Liver (tissue), 9 donors: Measurements from ENCODE around the gene ZNF287. TPM values are rescaled to one million over a fixed set of nuclear protein-coding genes. Genes with fewer than 3 reads are reported as not detected.

ENCODE experiments used
- DNase-seq: peaks from one replicate; pipeline ENCODE4 v3.0.0-alpha.2; 2017; ENCODE audit warnings: low spot score
- H3K27ac ChIP-seq, 2 donors: one replicate each; pipeline ENCODE4 v1.7.0; 2013; ENCODE audit warnings: inconsistent platforms in 2 of 2, low read length in 2 of 2, control low read depth in 1 of 2, low read depth in 1 of 2, mild to moderate bottlenecking in 1 of 2
- H3K27me3 ChIP-seq, 4 donors: one replicate each; pipeline versions ENCODE4 v1.6.1 to v1.7.0; 2013; ENCODE audit warnings: low read length in 3 of 4, inconsistent platforms in 1 of 4, mild to moderate bottlenecking in 1 of 4, moderate library complexity in 1 of 4; ENCODE audit not compliant: control insufficient read depth in 4 of 4, insufficient read depth in 4 of 4
- H3K36me3 ChIP-seq, 4 donors: one replicate each; pipeline versions ENCODE4 v1.6.1 to v1.7.0; 2013; ENCODE audit warnings: low read length in 3 of 4, mild to moderate bottlenecking in 3 of 4, low read depth in 1 of 4, moderate library complexity in 1 of 4; ENCODE audit not compliant: control insufficient read depth in 4 of 4, insufficient read depth in 3 of 4
- H3K4me1 ChIP-seq, 4 donors: one replicate each; pipeline versions ENCODE4 v1.6.1 to v1.7.0; 2013; ENCODE audit warnings: low read length in 3 of 4, mild to moderate bottlenecking in 3 of 4, moderate library complexity in 1 of 4; ENCODE audit not compliant: control insufficient read depth in 4 of 4, insufficient read depth in 4 of 4
- H3K4me3 ChIP-seq, 3 donors: one replicate each; pipeline versions ENCODE4 v1.6.1 to v1.7.0; 2013; ENCODE audit warnings: low read length in 3 of 3, control low read depth in 1 of 3, low read depth in 1 of 3, mild to moderate bottlenecking in 1 of 3
- H3K9ac ChIP-seq, 2 donors: one replicate each; pipeline ENCODE4 v1.7.0; 2013; ENCODE audit warnings: low read length in 2 of 2, mild to moderate bottlenecking in 2 of 2, moderate library complexity in 2 of 2, control low read depth in 1 of 2, low read depth in 1 of 2
- H3K9me3 ChIP-seq, 4 donors: one replicate each; pipeline versions ENCODE4 v1.6.1 to v1.7.0; 2013; ENCODE audit warnings: low read length in 3 of 4; ENCODE audit not compliant: control insufficient read depth in 4 of 4
- ATF3 ChIP-seq: IDR thresholded peaks from 2 replicates; pipeline ENCODE4 v1.6.1; 2016; ENCODE audit warnings: antibody characterized with exemption
- CTCF ChIP-seq: fragments of 150-350 bp; IDR thresholded peaks from 2 replicates; pipeline ENCODE4 v1.5.1; 2017; ENCODE audit warnings: improper control_type of control experiment, low read depth, low read length; ENCODE audit not compliant: missing input control
- EGR1 ChIP-seq, 2 donors: IDR thresholded peaks; 2 replicates each; pipeline ENCODE4 v1.6.1; 2016 to 2018; ENCODE audit warnings: antibody characterized with exemption in 2 of 2, low read depth in 2 of 2
- FOXA1 ChIP-seq: IDR thresholded peaks from 2 replicates; pipeline ENCODE4 v1.6.1; 2016; ENCODE audit warnings: antibody characterized with exemption
- FOXA2 ChIP-seq: IDR thresholded peaks from 2 replicates; pipeline ENCODE4 v1.6.1; 2016; ENCODE audit warnings: antibody characterized with exemption
- GABPA ChIP-seq, 2 donors: IDR thresholded peaks in 1 of 2; conservative IDR thresholded peaks in 1 of 2; 2 replicates each; pipeline ENCODE4 v1.6.1; 2016; ENCODE audit warnings: antibody characterized with exemption in 2 of 2, mild to moderate bottlenecking in 1 of 2, moderate library complexity in 1 of 2
- HNF4A ChIP-seq, 2 donors: conservative IDR thresholded peaks; 2 replicates each; pipeline ENCODE4 v1.6.1; 2016; ENCODE audit warnings: antibody characterized with exemption in 2 of 2, mild to moderate bottlenecking in 2 of 2
- HNF4G ChIP-seq: IDR thresholded peaks from 2 replicates; pipeline ENCODE4 v1.6.1; 2016; ENCODE audit warnings: antibody characterized with exemption
- JUND ChIP-seq, 2 donors: IDR thresholded peaks; 2 replicates each; pipeline ENCODE4 v1.6.1; 2016; ENCODE audit warnings: antibody characterized with exemption in 2 of 2
- MAX ChIP-seq: IDR thresholded peaks from 2 replicates; pipeline ENCODE4 v1.6.1; 2016; ENCODE audit warnings: antibody characterized with exemption
- NR2F2 ChIP-seq: IDR thresholded peaks from 2 replicates; pipeline ENCODE4 v1.6.1; 2016; ENCODE audit warnings: antibody characterized with exemption
- RAD21 ChIP-seq, 2 donors: IDR thresholded peaks; 2 replicates each; pipeline ENCODE4 v1.6.1; 2016; ENCODE audit warnings: antibody characterized with exemption in 2 of 2, mild to moderate bottlenecking in 2 of 2
- REST ChIP-seq: IDR thresholded peaks from 2 replicates; pipeline ENCODE4 v1.6.1; 2016; ENCODE audit warnings: antibody characterized with exemption, mild to moderate bottlenecking
- RXRA ChIP-seq, 2 donors: IDR thresholded peaks; 2 replicates each; pipeline ENCODE4 v1.6.1; 2017 to 2018; ENCODE audit warnings: antibody characterized with exemption in 2 of 2, mild to moderate bottlenecking in 1 of 2
- SP1 ChIP-seq: IDR thresholded peaks from 2 replicates; pipeline ENCODE4 v1.6.1; 2018; ENCODE audit warnings: antibody characterized with exemption, mild to moderate bottlenecking
- TAF1 ChIP-seq: conservative IDR thresholded peaks from 2 replicates; pipeline ENCODE4 v1.6.1; 2016; ENCODE audit warnings: antibody characterized with exemption, mild to moderate bottlenecking
- YY1 ChIP-seq: IDR thresholded peaks from 2 replicates; pipeline ENCODE4 v1.6.1; 2016; ENCODE audit warnings: antibody characterized with exemption, mild to moderate bottlenecking
- ZBTB33 ChIP-seq: IDR thresholded peaks from 2 replicates; pipeline ENCODE4 v1.6.1; 2016; ENCODE audit warnings: antibody characterized with exemption
- WGBS: extraction: QIAGEN DNeasy Blood & Tissue Kit; methylation state at CpG from one replicate; pipeline ENCODE4 v1.1.7; 2013; 5-methylcytosine and 5-hydroxymethylcytosine counted together
- polyA plus RNA-seq, 2 donors: library from polyadenylated mRNA; stranded (reverse) in 1 of 2; unstranded in 1 of 2; fragments of 200-250 nt in 1 of 2; fragments of >200 nt in 1 of 2; fragmentation: Nextera tagmentation in 1 of 2; extraction: Ambion mirVana in 1 of 2; gene quantifications; one replicate each; pipeline versions ENCODE4 v1.2.1 to v1.2.3, GENCODE V29; 2013 to 2015
- total RNA-seq, 2 donors: library from RNA; depleted of rRNA; stranded (reverse); fragments of >200 nt; gene quantifications; one replicate each; pipeline ENCODE4 v1.2.3, GENCODE V29; 2014
- donor health status: healthy.
- donor health status: healthy.
- donor health status: healthy.
- donor health status: healthy.
- donor health status: healthy.

ZNF287 gene
- total and polyA plus RNA-seq, 4 donors: 0.40 to 1.2 (median 0.82) TPM

GRCh38 chr17:16569358-16569712 lies 331 bp upstream of the ZNF287 start (continued):
- no peak for TF ChIP-seq CTCF

GRCh38 chr17:16552637-16553045 lies 16.4 kb downstream of the ZNF287 start:
- H3K9me3 ChIP-seq: peaks cover 29 to 91% (median 49%) of the 10 kb centered on the region in 4 donors
- no peaks in the 10 kb centered on the region for H3K27me3 ChIP-seq
- H3K4me3 ChIP-seq: peak overlapping the region in 2 of 3 donors; percentile 13 to 43

More at GRCh38 chr17:16552637-16553045, 16.4 kb downstream of the ZNF287 start:
- no peak for DNase-seq
- Histone ChIP-seq H3K27ac (no peak overlapping the region), H3K36me3 (peaks cover 2 to 20% (median 3%) of the 10 kb centered on the region in 4 donors), H3K4me1 (no peaks in the 10 kb centered on the region), H3K9ac (no peak overlapping the region)
- WGBS: 98% methylated on average over 3 of the region's 3 CpGs
- no peak for TF ChIP-seq FOXA2
- TF ChIP-seq REST: no peak
- no peak for TF ChIP-seq HNF4G
- TF ChIP-seq ZBTB33: no peak
- no peak for TF ChIP-seq HNF4A (conservative IDR thresholded peaks at IDR 0.05)
- no peak for TF ChIP-seq GABPA (IDR thresholded peaks at IDR 0.05 in 1 of 2, conservative IDR thresholded peaks at IDR 0.05 in 1 of 2)
- TF ChIP-seq YY1: no peak
- no peak for TF ChIP-seq RAD21 (IDR thresholded peaks at IDR 0.05)
- TF ChIP-seq NR2F2: no peak
- TF ChIP-seq FOXA1: no peak
- no peak for TF ChIP-seq EGR1 (IDR thresholded peaks at IDR 0.05; ENCODE audit: low read depth in 2 of 2)
- TF ChIP-seq CTCF: no peak
- TF ChIP-seq MAX: no peak
- no peak for TF ChIP-seq JUND (IDR thresholded peaks at IDR 0.05)
- no peak for TF ChIP-seq TAF1
- TF ChIP-seq SP1: no peak
- TF ChIP-seq ATF3: no peak
- no peak for TF ChIP-seq RXRA (IDR thresholded peaks at IDR 0.05)
